Panc1 (cell line): ENCODE results near the gene EGFR. TPM values are rescaled to one million over a fixed set of nuclear protein-coding genes. Genes with fewer than 3 reads are reported as not detected.

Source experiments
- ATAC-seq: fragments of 200-7000 bp; cut with Tn5 transposase; 2 replicates; pipeline ENCODE4 v1.9.1; 2020; ENCODE audit warnings: mild to moderate bottlenecking, moderate library complexity
- BruUV-seq: library from RNA; stranded (reverse); fragments of 400-500 nt; replicated peaks from 2 replicates; lab custom pipeline; 2021; lab: Mats Ljungman, UMichigan
- CTCF ChIA-PET: fragments of 300-600 bp; sonication (Branson Sonifier 250); formaldehyde crosslinking; loops from one replicate; lab custom pipeline; 2022; ENCODE audit warnings: antibody characterized with exemption; lab: Charles Lee
- POLR2A ChIA-PET: fragments of 300-600 bp; sonication (Branson Sonifier 250); formaldehyde crosslinking; loops from one replicate; lab custom pipeline; 2022; ENCODE audit warnings: antibody characterized with exemption; lab: Charles Lee
- DNase-seq: peaks from one replicate; pipeline ENCODE4 v3.0.0-alpha.2; 2010; ENCODE audit warnings: low read depth, low spot score
- H3K27ac ChIP-seq: 2 replicates; pipeline ENCODE4 v1.5.1; 2011; ENCODE audit warnings: mild to moderate bottlenecking, low read length, inconsistent platforms
- H3K27me3 ChIP-seq: fragments of 200-500 bp; sonication (Bioruptor generic); 2 replicates; pipeline ENCODE4 v1.6.0; 2014; ENCODE audit warnings: low read length, inconsistent platforms; ENCODE audit not compliant: control insufficient read depth, insufficient read depth
- H3K36me3 ChIP-seq: fragments of 200-500 bp; sonication (Bioruptor generic); 2 replicates; pipeline ENCODE4 v1.5.1; 2014; ENCODE audit warnings: inconsistent platforms, mild to moderate bottlenecking, low read length, moderate library complexity; ENCODE audit not compliant: control insufficient read depth, insufficient read depth
- H3K4me1 ChIP-seq: 2 replicates; pipeline ENCODE4 v1.5.1; 2011; ENCODE audit warnings: inconsistent platforms, mild to moderate bottlenecking, low read length, moderate library complexity; ENCODE audit not compliant: control insufficient read depth, insufficient read depth
- H3K4me3 ChIP-seq, 2 experiments: 2 replicates each; pipeline ENCODE4 v1.5.1; 2011 to 2012; ENCODE audit warnings: low read depth in 2 of 2, low read length in 2 of 2, mild to moderate bottlenecking in 2 of 2, inconsistent platforms in 1 of 2, moderate library complexity in 1 of 2
- H3K9me3 ChIP-seq: fragments of 200-500 bp; sonication (Bioruptor generic); 2 replicates; pipeline ENCODE4 v1.5.1; 2014; ENCODE audit warnings: low read depth, mild to moderate bottlenecking, inconsistent platforms, low read length, moderate library complexity; ENCODE audit not compliant: control insufficient read depth, insufficient read depth
- POLR2AphosphoS5 ChIP-seq: IDR thresholded peaks from 2 replicates; pipeline ENCODE4 v1.6.1; 2012; ENCODE audit warnings: mild to moderate bottlenecking, low read depth, low read length, moderate library complexity
- SIN3A ChIP-seq: IDR thresholded peaks from 2 replicates; pipeline ENCODE4 v1.6.1; 2012; ENCODE audit warnings: low read depth, mild to moderate bottlenecking, low read length, moderate library complexity, borderline replicate concordance; ENCODE audit not compliant: insufficient read depth
- TCF7L2 ChIP-seq: IDR thresholded peaks from 2 replicates; pipeline ENCODE4 v1.6.1; 2011; ENCODE audit warnings: mild to moderate bottlenecking, low read depth, low read length, inconsistent platforms
- in situ Hi-C: cut with HindIII; loops from 2 replicates; pipeline ENCODE4 v1.10.0; 2016; ENCODE audit warnings: low sequenced_read_pairs, low pct_unique_long_range_greater_than_20kb
- intact Hi-C: fragments of 100-400 bp; cut with micrococcal nuclease; formaldehyde crosslinking; loops from one replicate; pipeline ENCODE4 v1.10.0; 2022; ENCODE audit not compliant: unreplicated experiment
- total RNA-seq: library from RNA; stranded (reverse); gene quantifications from one replicate; pipeline ENCODE4 v1.2.1, GENCODE V29; 2021; ENCODE audit not compliant: unreplicated experiment
- TF ChIP-seq, protein P1 (sequence below): fragments of 450-650 bp; IDR thresholded peaks from 2 replicates; pipeline ENCODE4 v1.5.1; 2017; ENCODE audit warnings: mild to moderate bottlenecking
- TF ChIP-seq, protein P2 (sequence below), 2 experiments: IDR thresholded peaks; 2 replicates each; pipeline ENCODE4 v1.6.1; 2011 to 2012; ENCODE audit warnings: low read depth in 2 of 2, control low read depth in 1 of 2, low read length in 1 of 2, mild to moderate bottlenecking in 1 of 2, moderate library complexity in 1 of 2; ENCODE audit not compliant: insufficient read depth in 1 of 2

Gene EGFR
- total RNA-seq, 1 experiment from 2014 or later: 156 TPM

GRCh38 chr7:55140941-55141278 lies 122.1 kb downstream of the EGFR start:
- ChIA-PET POLR2A (no interaction called here), CTCF (no interaction called here)
- H3K4me1 ChIP-seq: peaks cover 7% of the 10 kb centered on the region
- peak overlapping the region; percentile 44; the same call in 1 of the 2 replicates for H3K27ac ChIP-seq
- H3K27me3 ChIP-seq: no peaks in the 10 kb centered on the region
- DNase-seq (no peak), ATAC-seq (no peak)
- BruUV-seq: no TSS peak
- H3K9me3 ChIP-seq: peaks cover 6% of the 10 kb centered on the region; the same call in 1 of the 2 replicates
- in situ Hi-C loops (no loop called here), intact Hi-C loops (no loop called here)
- no peaks in the 10 kb centered on the region; the same call in none of the 2 replicates for H3K36me3 ChIP-seq
- no peak overlapping the region for H3K4me3 ChIP-seq
- no peak for TF ChIP-seq SIN3A
- no peak for TF ChIP-seq POLR2AphosphoS5
- TF ChIP-seq, protein P1, sequence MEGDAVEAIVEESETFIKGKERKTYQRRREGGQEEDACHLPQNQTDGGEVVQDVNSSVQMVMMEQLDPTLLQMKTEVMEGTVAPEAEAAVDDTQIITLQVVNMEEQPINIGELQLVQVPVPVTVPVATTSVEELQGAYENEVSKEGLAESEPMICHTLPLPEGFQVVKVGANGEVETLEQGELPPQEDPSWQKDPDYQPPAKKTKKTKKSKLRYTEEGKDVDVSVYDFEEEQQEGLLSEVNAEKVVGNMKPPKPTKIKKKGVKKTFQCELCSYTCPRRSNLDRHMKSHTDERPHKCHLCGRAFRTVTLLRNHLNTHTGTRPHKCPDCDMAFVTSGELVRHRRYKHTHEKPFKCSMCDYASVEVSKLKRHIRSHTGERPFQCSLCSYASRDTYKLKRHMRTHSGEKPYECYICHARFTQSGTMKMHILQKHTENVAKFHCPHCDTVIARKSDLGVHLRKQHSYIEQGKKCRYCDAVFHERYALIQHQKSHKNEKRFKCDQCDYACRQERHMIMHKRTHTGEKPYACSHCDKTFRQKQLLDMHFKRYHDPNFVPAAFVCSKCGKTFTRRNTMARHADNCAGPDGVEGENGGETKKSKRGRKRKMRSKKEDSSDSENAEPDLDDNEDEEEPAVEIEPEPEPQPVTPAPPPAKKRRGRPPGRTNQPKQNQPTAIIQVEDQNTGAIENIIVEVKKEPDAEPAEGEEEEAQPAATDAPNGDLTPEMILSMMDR: no peak
- TF ChIP-seq TCF7L2: no peak
- TF ChIP-seq, protein P2, sequence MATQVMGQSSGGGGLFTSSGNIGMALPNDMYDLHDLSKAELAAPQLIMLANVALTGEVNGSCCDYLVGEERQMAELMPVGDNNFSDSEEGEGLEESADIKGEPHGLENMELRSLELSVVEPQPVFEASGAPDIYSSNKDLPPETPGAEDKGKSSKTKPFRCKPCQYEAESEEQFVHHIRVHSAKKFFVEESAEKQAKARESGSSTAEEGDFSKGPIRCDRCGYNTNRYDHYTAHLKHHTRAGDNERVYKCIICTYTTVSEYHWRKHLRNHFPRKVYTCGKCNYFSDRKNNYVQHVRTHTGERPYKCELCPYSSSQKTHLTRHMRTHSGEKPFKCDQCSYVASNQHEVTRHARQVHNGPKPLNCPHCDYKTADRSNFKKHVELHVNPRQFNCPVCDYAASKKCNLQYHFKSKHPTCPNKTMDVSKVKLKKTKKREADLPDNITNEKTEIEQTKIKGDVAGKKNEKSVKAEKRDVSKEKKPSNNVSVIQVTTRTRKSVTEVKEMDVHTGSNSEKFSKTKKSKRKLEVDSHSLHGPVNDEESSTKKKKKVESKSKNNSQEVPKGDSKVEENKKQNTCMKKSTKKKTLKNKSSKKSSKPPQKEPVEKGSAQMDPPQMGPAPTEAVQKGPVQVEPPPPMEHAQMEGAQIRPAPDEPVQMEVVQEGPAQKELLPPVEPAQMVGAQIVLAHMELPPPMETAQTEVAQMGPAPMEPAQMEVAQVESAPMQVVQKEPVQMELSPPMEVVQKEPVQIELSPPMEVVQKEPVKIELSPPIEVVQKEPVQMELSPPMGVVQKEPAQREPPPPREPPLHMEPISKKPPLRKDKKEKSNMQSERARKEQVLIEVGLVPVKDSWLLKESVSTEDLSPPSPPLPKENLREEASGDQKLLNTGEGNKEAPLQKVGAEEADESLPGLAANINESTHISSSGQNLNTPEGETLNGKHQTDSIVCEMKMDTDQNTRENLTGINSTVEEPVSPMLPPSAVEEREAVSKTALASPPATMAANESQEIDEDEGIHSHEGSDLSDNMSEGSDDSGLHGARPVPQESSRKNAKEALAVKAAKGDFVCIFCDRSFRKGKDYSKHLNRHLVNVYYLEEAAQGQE (IDR thresholded peaks at IDR 0.05; ENCODE audit: insufficient read depth in 1 of 2, low read depth in 2 of 2, low read length in 1 of 2): no peak

- intact Hi-C loops: no loop called here
- Histone ChIP-seq H3K36me3 (no peaks in the 10 kb centered on the region; the same call in none of the 2 replicates), H3K27me3 (no peaks in the 10 kb centered on the region), H3K4me3 (no peak overlapping the region), H3K27ac (no peak overlapping the region), H3K4me1 (peaks cover 7% of the 10 kb centered on the region), H3K9me3 (peaks cover 6% of the 10 kb centered on the region; the same call in 1 of the 2 replicates)
- DNase-seq (no peak), ATAC-seq (no peak)
- no TSS peak for BruUV-seq
- TF ChIP-seq, protein P2 (IDR thresholded peaks at IDR 0.05; ENCODE audit: insufficient read depth in 1 of 2, low read depth in 2 of 2, low read length in 1 of 2): no peak
- no peak for TF ChIP-seq POLR2AphosphoS5
- TF ChIP-seq, protein P1: no peak
- no peak for TF ChIP-seq SIN3A
- TF ChIP-seq TCF7L2: no peak
- in situ Hi-C loops: no loop called here
- CTCF ChIA-PET: no interaction called here
- POLR2A ChIA-PET: no interaction called here
Measured at GRCh38 chr7:55142919-55143600, 124.2 kb downstream of the EGFR start.
